Stimulated activated CD8-positive, alpha-beta memory T cell treated with anti-CD3 and anti-CD28 coated beads, Interleukin-2, amount 100 ng/mL, for 48 hours (primary cell): ENCODE results near the gene DSCAM.
"Not testable (repeated sequence)": the region's sequence is repeated elsewhere in the genome, so short reads cannot be mapped to it uniquely, and the experiment has no call there.

Experiments
- DNase-seq, 2 donors: peaks; one replicate each; pipeline ENCODE4 v3.0.0-alpha.2; 2020; ENCODE audit warnings: low read depth in 2 of 2

DSCAM gene, protein sequence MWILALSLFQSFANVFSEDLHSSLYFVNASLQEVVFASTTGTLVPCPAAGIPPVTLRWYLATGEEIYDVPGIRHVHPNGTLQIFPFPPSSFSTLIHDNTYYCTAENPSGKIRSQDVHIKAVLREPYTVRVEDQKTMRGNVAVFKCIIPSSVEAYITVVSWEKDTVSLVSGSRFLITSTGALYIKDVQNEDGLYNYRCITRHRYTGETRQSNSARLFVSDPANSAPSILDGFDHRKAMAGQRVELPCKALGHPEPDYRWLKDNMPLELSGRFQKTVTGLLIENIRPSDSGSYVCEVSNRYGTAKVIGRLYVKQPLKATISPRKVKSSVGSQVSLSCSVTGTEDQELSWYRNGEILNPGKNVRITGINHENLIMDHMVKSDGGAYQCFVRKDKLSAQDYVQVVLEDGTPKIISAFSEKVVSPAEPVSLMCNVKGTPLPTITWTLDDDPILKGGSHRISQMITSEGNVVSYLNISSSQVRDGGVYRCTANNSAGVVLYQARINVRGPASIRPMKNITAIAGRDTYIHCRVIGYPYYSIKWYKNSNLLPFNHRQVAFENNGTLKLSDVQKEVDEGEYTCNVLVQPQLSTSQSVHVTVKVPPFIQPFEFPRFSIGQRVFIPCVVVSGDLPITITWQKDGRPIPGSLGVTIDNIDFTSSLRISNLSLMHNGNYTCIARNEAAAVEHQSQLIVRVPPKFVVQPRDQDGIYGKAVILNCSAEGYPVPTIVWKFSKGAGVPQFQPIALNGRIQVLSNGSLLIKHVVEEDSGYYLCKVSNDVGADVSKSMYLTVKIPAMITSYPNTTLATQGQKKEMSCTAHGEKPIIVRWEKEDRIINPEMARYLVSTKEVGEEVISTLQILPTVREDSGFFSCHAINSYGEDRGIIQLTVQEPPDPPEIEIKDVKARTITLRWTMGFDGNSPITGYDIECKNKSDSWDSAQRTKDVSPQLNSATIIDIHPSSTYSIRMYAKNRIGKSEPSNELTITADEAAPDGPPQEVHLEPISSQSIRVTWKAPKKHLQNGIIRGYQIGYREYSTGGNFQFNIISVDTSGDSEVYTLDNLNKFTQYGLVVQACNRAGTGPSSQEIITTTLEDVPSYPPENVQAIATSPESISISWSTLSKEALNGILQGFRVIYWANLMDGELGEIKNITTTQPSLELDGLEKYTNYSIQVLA (N-terminal part only)

GRCh38 chr21:40846587-40847411, at the start of gene DSCAM:
DSCAM (minus strand) TSS chr21:40847158; CDS start chr21:40846661, 497 bp downstream.
- no peak for DNase-seq

DNA sequence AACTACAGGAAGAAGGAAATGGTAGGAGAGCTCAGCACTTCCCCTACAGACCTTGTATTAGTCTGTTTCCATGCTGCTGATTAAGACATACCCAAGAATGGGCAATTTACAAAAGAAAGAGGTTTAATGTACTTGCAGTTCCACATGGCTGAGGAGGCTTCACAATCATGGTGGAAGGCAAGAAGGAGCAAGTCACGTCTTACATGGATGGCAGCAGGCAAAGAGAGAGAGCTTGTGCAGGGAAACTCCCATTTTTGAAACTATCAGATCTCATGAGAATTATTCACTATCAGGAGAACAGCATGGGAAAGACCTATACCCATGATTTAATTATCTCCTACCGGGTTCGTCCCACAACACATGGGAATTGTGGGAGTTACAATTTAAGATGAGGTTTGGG, 48.7 kb upstream of the DSCAM start:
- not testable (repeated sequence) for DNase-seq

- no peak for DNase-seq
Measured at GRCh38 chr21:40886931-40887330, 40.0 kb upstream of the DSCAM start.

DNA sequence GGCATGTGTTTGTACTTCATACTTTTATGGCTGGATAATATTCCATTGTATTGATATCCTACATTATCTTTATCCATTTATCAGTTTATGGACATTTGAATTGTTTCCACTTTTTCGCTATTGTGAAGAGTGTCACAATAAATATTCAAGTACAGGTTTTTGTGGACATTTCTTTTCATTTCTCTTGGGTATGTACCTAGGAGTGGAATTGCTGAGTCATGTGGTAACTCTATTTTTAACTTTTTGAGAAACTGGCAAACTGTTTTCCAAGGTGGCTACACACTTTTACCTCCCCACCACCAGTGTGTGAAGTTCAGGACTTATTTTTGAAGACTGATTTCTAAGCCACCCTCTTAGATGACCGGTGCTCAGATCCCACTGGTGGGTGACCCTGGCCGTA, 39.0 kb upstream of the DSCAM start:
- DNase-seq = no peak

GRCh38 chr21:40882192-40882915, 35.4 kb upstream of the DSCAM start:
- DNase-seq = no peak

GRCh38 chr21:40881767-40882166, 34.8 kb upstream of the DSCAM start:
- no peak for DNase-seq

GRCh38 chr21:40871099-40871498, 24.1 kb upstream of the DSCAM start:
- no peak for DNase-seq

DNA sequence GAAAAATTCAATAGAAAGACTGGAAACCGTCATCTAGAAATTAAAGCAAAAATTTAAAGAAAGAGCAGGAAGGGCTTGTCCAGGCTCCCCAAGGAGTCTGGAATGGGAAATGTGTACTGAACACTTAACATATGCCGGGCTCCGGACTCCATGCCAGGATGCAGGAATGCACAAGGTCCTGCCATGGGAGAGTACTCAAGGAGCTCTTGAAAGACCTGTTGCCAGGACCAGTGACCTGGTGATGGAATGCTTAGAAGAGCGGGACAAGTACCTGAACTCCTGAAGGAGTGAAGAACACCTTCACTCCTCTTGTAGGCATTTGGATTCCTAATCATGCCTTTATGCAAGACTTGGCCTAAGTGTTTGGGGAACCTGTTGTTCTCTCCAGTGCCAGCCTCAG, 16.9 kb upstream of the DSCAM start:
- DNase-seq = no peak

- DNase-seq = no peak
Measured at GRCh38 chr21:40858517-40858916, 11.6 kb upstream of the DSCAM start.

DNA sequence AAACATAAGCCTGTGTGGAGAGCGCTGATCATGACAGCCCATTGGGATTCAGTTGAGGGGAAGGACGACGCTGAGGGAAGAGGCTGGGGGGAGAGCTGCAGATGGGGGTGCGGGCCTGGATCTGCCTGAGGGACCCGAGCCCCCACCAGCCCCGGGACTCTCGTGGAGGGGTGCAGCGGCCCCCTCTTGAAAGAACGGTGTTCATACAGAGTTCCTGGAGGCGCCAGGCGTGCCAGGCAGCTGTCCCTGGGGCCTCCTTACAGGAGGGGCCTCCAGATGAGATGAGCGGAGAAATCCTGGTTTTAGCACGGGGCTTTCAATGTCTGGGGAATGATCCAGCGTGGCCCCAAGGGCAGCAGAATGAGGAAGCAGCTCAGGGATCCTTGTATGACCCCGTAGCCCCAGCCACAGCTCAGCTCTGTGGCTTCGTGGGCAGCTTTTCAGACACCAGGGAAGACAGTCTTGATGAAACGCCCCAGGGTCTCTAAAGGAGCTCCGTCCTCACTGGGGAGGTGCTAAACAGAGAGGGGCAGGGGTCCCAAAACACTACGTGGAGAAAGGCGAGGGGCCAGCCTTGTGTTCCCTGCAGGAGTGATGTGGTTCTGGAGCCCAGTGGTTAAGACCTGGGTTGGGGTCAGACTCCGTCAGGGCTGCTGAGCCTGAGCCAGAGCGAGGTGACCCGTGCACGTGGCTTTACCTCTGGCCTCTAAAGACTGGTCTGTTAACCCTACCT, 7.2 kb upstream of the DSCAM start:
- no peak for DNase-seq

DNA sequence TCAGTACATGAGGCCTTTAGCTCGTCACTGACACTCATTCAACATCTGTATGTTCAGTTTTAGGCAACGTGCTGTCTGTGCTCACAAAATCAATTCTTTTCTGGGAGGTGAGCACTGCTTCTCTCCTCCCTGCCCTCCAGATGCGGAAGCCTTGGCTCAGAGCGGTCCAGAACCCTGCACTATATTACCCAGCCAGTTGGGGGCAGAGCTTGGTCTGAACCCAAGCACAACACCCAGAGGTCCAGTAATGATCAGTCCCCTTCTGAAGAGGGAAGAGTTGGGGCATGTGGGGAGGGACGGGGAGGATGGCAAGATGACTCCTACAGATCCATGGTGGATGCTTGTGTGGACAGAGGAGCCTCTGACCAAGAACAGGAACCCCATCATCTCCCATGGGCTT, 5.6 kb upstream of the DSCAM start:
- DNase-seq = no peak

GRCh38 chr21:40851749-40852148, 4.8 kb upstream of the DSCAM start:
- no peak for DNase-seq

- DNase-seq = no peak
Measured at GRCh38 chr21:40850071-40850470, 3.1 kb upstream of the DSCAM start.

- no peak for DNase-seq
Measured at GRCh38 chr21:40847951-40848350, 993 bp upstream of the DSCAM start.

DNA sequence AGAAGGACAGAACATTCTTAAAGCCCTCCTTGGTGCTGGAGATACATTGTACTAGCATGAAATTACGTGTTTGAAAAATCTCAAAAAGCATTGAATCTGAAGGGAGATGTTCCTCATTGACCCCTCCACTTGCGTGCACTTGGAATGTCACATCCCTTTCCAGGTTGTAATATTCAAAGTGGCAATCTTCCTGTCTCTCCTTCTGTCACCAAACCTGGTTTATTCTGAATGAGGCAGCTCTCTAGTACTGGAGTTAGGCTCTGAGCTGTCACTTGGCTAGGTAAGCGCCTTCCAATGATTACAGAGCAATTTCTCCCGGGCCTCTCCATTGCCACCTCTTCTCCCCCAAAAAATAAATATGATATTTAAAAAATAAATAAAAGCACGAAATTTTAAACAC, 855 bp downstream of the DSCAM start:
- DNase-seq = no peak

- no peak for DNase-seq
Measured at GRCh38 chr21:40845441-40845995, 1.4 kb downstream of the DSCAM start.

- DNase-seq = no peak
Measured at GRCh38 chr21:40844935-40845334, 2.0 kb downstream of the DSCAM start.

DNA sequence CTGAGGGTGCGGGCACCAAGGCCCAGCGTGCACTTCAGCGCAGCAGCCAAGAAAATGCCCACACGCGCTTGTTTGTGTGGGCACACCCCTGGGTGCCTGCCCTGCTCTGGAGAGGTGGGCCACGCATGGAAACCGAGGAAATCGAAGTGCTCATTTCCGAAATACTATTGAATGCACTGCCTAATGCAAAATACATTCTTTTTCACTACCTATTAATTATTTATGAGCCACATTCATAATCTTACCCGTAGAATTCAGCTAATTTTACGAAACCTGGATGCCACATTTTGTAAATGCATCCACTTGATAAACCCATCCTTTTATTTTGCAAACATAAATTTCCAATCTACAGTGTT, 4.8 kb downstream of the DSCAM start:
- DNase-seq = no peak

DNA sequence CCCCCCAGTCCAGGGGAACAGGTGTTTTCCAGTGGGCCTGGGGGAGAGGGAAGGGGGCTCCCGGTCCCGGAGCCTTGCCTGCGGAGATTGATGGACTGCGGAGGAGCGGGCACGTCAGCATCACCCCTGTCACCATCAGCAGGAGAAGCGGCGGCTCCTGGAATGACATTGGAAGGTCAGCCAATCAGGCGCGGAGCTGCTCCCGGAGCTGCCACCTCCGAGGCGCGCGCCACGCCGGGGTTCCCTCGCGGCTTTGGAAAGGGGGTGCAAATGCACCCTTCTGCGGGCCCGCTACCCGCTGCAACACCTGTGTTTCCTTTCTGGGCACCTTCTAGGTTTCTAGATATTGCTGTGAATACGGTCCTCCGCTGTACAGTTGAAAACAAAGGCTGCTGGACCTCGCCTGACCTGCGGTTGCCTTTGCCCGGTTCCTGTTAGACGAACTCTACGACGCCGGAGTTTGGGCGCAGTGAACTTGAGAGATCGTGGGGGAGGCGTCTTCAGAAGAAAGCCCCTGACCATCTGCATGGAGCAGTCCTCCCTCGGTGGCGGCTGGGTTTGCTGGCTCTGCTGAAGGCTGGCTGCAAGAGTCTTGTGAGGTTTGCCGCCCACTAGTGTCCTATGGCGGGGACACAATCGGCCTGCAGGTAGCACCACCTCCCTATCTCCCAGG, 5.3 kb downstream of the DSCAM start:
- no peak for DNase-seq
